TTC549 (cell line): ENCODE results near the gene GLI3.

Experiments
- FAIRE-seq: peaks from 2 replicates; lab custom pipeline; 2012; peaks lifted over from hg19 to GRCh38; lab: Jason Lieb, UNC

The GLI3 gene

DNA sequence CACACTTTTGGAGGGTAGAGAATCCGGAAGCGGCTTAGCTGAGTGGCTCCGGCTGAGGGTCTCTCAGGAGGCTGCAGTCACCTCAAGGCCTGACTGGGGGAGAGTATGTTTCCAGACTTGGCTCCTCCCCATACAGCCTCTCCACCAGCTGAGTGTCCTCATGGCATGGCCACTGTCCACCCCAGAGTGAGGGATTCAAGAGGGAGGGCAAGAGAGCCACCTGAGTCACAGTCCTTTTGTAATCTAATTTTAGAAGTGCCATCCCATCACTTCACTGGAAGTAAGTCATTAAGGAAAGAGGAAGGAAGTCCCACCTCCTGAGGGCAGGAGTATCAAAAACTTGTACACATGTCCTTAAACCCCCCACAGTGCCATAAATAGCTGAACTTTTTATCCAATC is 134.0 kb downstream of the GLI3 start:
- FAIRE-seq: no peak

DNA sequence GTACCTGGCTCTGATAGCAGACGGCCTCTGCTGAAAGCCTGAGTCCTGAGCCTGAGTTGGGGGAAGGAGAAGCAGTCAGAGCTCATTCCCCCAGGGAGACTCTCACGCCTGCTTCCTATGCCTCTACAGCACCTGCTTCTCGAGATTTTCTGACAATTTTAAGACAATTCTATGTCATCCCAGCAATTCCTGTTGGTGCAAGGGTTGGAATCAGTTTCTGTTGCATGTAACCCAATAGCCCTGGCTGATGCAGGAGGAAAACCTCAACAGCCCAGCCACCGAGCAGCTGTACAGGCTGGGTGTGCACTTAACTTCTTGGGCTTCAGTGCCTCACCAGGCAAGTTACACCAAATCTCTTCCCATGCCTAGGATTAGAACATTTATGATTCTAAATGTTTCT is 134.7 kb downstream of the GLI3 start:
- FAIRE-seq: no peak

DNA sequence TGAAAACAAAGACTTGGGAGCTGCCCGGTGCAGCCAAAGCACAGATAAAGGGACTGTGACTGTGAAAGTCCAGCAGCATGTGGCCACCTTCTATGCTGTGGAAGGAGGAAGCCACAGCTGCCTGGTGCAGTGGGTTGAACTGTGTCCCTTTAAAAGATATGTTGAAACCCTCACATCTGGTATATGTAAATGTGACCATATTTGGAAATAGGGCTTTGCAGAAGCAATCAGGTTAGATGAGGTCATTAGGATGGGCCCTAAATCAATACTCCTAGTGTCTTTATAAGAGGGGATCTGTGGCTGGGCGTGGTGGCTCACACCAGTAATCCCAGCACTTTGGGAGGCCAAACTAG is 136.9 kb downstream of the GLI3 start:
- no peak for FAIRE-seq

DNA sequence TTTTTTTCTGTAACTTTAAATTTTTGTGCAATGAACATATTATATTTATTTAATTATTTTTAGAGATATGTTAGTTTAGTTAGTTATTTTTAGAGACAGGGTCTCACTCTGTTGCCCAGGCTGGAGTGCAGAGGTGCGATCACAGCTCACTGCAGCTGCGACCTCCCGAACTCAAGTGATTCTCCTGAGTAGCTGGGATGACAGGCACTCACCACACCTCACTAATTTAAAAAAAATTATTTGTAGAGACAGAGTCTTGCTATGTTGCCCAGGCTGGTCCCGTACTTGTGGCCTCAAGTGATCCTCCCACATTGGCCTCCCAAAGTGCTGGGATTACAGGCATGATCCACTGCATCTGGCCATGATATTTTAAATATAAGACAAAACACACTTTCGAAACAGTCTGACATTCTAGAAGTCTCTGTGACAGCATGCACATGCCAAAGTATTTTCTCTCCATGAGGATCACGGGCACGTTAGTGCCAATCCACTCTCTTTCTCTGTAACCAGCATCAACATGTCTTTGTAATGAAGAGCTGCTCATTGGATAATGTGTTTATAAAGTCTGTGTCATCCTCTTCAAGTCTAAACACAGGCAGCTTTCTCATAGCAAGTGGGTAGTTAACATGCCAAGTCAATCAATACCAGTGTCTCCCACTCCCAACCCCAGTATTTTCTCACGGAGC is 137.4 kb downstream of the GLI3 start:
- FAIRE-seq: no peak

DNA sequence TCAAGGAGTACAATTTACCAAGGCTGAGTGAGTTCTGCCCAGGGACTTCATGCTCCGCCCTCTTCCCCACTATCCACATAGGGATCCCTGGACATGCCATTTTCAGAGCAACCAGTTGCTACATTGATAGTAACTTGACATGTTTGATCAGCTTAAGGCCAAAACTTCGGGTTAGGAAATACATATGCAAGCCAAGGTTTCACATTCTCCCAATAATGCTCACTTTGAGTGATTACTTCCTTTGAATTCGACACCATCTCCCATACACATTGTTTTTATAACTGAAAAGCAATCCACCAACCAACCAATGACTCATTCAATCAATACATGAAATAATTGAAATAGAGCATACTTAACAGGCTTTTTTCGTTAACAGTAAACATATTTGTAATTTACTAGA is 137.9 kb downstream of the GLI3 start:
- no peak for FAIRE-seq

DNA sequence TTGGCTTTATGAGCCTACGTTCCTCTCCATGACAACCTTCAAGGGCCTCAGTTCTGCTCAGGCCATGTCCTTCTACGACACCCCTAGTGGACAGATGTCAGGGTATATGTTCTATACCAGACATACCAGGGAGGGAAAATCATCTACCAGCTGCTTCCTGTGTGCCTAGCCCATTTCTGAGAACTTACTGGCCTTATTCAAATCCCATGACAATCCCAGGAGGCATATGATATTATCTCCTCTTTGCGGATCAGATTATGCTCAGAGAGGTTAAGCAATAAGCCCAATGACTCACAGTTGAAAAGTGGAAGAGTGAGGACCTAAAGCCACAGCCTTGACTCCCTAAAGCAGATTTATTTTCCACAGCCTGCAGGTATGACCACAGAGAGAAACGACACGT is 139.3 kb downstream of the GLI3 start:
- no peak for FAIRE-seq

DNA sequence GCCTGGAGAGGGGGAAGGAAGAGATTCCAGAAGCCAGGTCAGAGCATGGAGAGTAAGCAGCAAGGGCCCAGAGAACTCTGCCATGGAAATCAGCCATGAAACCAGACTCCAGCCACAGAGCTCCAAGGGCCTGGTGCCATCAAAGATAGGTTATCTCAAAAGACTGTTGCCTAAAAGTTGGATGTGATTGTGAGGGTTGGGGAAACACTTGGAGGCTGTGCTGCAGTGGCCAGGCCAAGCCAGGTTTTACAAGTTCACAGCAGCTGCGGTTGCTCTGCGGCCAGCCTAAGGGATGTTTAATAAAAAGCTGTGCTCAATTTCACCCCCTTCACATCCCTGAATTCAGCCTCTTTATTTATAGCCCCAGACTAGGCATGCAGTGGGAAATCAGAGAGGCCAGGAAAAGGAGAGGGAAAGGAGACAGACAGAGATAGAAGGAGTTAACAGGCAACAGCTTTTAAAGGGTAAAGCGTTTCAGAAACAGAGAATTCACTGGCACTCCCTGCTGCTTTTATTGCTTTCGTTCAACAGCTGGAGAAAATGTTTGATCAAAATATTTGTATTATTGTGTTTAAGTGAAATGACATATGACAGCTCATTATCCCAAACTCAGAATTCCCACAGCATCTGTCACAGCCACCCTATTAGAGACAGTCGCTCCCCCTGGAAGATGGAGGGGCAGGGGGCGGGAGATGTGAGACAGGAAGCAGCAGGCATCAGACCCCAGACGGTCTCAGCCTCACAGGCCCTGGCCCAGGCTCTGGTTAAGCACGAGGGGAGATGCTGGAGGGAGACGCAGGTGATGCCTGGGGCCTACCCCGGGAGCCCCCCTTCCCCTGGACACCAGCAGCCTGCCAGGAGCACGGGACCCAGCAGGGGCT is 140.1 kb downstream of the GLI3 start:
- no peak for FAIRE-seq

DNA sequence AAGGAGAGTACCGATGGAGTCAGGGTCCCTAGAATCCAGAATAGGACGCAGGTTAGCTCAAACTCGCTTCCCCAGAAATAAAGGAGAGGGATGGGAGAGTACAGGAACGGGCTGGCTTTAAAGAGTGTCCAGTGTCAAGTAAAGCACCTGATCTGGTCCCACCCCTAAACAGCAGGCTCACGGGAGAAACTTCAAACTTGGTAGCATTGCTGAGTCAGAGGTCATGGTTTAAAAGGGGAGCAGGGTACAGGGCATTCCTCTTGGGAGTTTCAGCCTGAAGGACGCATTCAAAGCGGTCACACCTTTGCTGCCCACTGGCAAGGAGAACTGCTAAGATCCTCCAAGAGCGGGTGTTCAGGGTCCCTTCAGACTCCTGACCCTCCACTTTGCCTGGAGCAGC is 140.7 kb downstream of the GLI3 start:
- FAIRE-seq: no peak

DNA sequence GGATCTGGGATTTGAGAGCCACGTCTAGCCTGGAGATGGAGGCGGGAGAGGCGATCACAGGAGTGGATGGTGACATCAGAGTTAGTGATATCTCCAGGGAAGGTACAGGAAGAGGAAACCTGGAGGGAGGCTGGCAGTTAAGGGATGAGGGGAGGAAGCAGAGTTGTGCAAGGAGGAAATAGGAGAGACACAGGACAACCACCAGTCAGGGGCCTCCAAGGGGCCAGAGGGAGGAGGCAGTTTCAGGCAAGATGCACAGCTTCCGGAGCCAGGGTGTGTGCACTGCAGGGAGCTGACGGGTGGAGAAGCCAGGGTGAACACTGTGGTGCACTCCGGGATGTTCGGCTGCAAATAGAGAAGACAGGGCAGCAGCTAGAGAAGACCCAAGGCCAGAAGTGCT is 141.2 kb downstream of the GLI3 start:
- no peak for FAIRE-seq

DNA sequence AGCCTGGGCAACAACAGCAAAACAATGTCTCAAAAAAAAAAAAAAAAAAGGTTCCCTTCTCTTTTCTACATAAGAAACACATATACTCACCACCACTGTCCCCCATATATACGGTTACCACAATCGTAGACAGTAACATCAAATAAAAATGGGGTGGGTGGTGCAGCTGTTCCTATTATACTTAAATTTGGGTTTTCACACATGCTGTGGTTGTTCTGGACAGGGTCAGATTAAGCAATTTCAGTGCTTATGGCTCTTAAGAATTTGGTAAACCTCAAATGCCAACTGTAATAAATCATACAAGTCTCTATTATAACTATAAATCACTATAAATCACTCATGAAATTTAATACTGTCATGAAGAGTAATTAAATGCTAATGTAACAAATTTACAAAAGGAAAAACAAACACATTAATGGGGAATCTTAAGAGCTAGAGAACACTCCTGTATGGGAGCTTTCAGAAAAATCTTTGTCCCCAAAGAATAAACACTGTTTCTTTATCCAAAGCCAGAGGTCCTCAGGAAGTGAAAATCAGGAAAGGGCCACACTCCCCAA is 143.6 kb downstream of the GLI3 start:
- no peak for FAIRE-seq

DNA sequence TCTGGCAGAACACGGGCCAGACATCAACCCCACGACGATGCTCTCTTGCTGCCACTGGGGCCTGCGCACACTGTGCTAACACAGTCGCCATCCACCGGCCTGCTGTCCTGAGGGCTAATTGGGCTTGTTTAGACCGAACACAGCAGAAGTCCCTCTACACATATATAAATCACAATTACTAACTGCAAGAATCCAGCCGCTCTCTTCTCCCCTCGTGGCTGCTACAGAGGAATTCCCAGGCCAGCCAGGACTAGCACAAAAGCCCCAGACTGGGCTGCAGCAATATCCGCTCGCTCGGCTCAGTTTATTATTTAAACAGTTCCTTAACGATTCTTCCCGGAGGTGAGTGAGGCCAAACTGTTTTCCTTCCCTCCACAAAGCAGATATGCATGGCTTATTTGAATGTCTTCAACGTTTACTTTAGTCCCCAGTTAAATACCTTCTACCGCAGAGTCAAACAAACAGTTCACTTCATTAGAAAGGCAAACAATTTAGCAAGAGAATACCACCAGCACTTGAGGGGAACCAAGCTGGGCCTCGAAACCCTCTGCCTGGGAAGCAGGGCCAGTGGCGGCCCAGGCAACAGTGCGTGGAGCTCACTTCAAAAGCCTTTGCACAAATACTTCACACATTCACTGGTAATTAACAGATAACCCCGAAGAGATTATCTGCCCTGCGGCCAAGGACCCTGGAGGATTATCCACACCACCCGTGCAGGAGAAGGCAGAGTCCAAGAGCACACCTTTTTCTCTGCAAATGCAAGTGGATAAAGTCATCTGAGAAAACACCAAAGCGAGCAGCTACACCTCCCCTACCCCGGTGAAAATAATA is 145.3 kb downstream of the GLI3 start:
- no peak for FAIRE-seq

DNA sequence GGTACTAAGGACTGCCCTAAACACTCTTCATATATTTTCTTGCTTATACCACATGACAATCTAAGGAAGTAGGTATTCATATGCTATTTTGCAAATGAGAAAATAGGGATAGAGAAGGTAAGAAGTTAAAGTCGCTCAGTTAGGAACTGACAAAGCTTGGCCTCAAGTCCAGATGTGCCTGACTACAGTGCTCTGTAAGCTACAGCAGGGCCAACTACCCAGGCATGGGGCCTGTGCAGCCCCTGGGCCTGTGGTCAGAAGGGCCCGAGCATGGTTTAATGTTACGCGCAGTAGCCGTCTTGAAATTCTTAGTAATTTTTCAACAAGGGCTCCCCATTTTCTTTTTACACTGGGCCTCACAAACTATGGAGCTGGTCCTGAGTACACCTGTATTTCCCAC is 146.2 kb downstream of the GLI3 start:
- FAIRE-seq: no peak

DNA sequence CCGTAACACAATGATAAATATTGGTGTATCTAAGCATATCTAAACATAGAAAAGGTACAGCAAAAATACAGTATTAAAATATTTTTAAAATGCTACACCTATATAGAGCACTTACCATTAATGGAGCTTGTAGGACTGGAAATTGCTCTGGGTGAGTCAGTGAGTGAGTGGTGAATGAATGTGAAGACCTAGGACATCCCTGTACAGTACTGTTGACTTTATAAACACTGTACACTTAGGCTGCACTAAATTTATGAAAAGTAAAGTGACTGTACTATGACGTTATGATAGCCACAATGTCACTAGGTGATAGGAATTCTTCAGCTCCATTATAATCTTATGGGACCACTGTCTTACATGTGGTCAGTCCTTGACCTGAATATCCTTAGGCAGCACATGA is 147.0 kb downstream of the GLI3 start:
- no peak for FAIRE-seq

DNA sequence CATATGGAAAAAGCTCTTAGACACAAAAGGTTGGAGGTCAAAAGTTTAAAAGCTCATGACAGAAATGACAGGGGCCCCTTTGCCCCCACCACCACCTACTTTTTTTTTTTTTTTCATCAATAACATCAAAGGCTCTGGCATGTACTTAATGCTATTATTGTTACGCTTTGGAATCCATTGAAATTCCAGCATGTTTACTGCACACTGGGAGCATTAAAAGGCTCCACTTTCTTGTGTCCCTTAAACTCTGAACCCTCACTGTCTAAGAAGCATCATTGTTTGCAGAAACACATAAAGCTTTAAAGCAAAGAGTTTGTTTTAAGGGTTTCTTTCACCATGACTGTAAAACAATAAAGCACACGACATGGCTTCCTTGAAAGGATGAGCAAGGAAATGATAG is 149.4 kb downstream of the GLI3 start:
- no peak for FAIRE-seq

DNA sequence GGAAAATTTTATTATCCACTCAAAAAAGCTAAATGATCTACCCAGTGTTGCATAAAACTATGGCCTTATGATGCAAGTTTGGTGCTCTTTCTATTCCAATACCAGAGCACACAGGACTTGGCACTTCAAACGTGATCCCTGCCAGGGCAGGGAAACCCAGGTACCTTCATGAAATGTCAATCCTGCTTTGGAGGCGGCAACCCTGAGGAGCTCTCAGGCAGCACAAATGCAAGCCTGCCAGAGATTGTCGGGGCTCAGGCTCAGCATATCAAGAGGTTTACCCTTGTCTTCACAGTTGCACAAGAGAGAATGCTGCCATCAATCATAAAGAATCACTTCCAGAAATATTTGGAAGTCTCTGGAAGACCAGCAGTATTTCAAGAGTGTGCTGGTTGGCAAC is 151.5 kb downstream of the GLI3 start:
- FAIRE-seq: no peak

DNA sequence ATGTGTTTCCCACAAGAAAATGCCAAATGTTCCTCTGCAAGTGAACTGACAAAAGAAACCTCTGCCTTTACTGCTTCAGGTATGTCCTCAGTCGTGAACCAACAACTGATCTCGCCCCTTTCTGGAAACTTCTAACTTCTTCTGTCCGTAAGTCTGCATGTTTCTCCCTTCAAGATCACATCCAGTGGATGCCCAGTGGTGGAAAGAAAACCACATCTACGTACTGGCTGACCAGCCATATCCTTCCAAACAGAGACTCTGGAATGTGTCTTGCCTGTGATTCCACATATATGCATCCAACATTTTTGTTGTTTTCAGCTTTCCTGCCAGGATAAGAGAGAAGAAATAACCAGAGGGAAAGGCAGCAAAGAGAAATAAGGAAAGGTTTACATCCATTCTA is 152.7 kb downstream of the GLI3 start:
- no peak for FAIRE-seq

DNA sequence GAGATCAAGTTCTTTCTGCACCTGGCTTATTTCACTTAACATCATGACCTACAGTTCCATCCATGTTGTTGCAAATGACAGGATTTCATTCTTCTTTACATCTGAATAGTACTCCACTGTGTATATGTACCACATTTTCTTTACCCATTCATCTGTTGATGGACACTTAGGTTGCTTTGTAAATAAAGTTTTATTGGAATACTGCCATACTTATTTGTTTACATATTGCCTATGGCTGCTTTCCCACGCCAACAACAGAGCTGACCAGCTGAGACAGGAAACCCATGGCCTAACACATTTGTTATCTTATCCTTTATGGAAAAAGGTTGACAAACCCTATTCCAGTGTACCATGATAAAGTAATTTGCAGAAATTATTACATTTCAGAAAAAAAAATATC is 153.7 kb downstream of the GLI3 start:
- FAIRE-seq: no peak

DNA sequence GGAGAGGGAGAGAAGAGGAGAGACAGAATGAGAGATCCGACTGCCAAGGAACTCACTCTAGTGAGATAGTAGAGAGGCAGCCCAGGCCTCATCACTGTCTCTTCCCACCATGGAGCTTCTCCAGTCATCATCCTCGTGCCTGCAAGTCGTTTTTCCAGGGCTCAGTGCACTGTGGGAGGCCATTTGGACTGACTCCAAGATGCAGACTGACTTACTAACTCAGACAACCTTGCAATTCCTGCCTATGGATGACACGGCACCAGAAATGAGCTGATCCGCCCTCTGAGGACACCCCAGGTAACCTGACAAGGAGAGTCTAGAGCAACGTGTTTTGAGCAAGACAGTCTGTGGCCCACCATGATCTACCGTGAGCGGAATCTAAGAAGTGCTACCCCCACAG is 154.9 kb downstream of the GLI3 start:
- no peak for FAIRE-seq

DNA sequence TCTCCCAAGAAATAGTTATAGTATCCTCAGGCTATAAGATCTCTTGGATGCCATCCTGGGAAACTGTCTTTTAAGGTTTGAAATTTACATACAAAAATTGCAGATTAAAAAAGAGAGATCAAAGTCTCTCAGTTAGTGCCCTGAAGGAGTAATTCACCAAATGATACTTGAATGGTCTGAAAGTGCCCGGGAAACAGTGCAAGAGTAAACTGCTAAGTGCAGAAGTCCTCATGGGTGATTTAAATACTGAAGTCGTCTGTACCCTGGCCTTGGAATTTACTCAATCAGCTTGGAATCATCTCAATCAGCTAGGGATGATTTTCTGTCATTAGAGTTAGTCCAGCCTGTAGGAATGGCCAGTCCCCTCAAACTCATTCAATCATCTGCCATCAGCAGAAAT is 155.3 kb downstream of the GLI3 start:
- no peak for FAIRE-seq

DNA sequence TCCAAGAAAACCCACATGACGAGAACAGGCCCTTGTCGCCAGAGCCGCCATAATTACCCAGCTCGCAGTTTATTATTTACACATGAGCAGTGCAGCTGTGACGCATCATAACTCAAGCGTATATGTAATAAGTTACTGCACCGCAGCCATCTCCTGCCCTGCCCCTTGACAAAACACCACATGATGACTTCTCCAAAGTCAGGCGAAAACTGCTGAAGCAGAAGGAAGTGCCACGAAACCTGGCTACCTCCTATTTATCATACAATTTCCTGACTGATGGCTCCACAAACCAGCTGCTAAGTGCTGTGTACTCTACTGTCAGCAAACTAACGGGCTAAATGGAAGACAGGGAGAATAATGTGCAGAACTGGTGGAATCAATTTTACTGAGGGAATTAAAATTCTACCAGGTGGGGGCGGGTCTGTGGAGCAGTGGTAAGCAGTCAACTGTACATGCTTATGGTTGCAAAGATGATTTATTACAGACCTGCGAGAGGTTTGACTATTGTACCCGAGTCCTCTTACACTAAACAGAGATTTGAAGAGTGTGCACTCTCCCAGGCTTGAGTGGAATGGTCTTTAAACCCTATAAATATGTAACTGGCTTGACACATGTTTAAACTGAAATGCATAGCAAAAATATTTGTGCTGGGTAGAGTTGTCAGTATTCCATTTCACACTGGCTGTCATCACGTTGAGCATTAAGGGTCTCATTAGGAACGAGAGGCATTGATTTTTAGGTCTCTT is 156.0 kb downstream of the GLI3 start:
- FAIRE-seq: no peak

DNA sequence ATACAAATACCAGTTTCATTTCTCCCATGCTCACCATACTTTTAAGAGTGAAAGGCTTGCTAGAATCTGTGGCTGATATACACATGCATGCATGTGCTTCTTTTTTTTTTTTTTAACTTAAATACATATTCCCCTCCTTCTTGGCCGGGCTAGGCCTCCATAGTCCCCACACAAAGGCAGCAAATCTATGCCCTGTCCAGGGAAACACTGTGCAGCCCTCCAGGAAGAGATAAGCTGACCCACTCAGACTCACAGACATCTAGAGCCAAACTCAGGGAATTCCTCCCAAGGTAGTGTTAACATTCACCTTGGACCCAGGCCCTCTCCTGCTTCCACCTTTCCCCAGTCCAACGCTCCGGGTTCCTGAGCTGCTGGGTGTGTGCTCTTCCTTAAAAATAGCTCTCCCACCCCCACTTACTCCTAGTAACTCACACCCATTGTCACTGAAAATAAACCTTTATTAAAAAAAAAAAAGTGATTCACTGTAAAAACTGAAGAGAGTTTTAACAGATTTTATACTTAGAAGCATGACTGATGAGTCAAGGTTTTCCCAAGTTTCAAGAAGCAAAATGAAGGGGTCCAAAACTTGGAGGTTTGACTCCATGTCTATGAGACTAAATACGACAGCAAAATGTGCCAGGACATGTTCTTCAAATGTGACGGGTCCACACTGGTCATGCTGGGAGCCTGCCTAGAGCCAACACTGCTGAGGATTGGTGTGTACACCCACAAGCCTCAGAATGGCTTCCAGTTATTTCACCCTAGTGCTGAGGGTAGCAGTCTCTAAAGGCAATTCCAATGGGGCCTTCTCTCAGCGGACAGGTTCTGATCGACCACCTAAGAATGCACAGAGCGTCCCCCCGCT is 159.5 kb downstream of the GLI3 start:
- FAIRE-seq: no peak
